DND-41 (cell line): Measurements from ENCODE around the gene PPM1K.

Source experiments
- ATAC-seq: fragments of 200-7000 bp; cut with Tn5 transposase; 3 replicates; pipeline ENCODE4 v1.9.1; 2021; ENCODE audit warnings: low read depth; ENCODE audit not compliant: insufficient read depth
- DNase-seq: peaks from one replicate; pipeline ENCODE4 v3.0.0-alpha.2; 2020
- H2AFZ ChIP-seq: 2 replicates; pipeline ENCODE4 v1.6.0; 2012; ENCODE audit warnings: low read depth, low read length
- H3K27ac ChIP-seq: 2 replicates; pipeline ENCODE4 v1.5.1; 2012; ENCODE audit warnings: low read length, inconsistent platforms
- H3K27me3 ChIP-seq: fragments of 200-600 bp; sonication (generic); 2 replicates; pipeline ENCODE4 v1.6.0; 2012; ENCODE audit warnings: low read length, mild to moderate bottlenecking, inconsistent platforms; ENCODE audit not compliant: insufficient read depth, poor library complexity
- H3K36me3 ChIP-seq: 2 replicates; pipeline ENCODE4 v1.5.1; 2012; ENCODE audit warnings: low read length, inconsistent platforms; ENCODE audit not compliant: insufficient read depth
- H3K4me1 ChIP-seq: 2 replicates; pipeline ENCODE4 v1.5.1; 2012; ENCODE audit warnings: mild to moderate bottlenecking, low read length; ENCODE audit not compliant: insufficient read depth
- H3K4me2 ChIP-seq: 2 replicates; pipeline ENCODE4 v1.6.0; 2012; ENCODE audit warnings: mild to moderate bottlenecking, moderate library complexity, low read length, inconsistent platforms; ENCODE audit not compliant: insufficient read depth
- H3K4me3 ChIP-seq, 2 experiments: fragments of 200-600 bp in 1 of 2; shearing (Covaris generic) in 1 of 2; 2 replicates each; pipeline ENCODE4 v1.5.1; 2012 to 2016; ENCODE audit warnings: inconsistent platforms in 2 of 2, low read length in 2 of 2, mild to moderate bottlenecking in 2 of 2, low read depth in 1 of 2, moderate library complexity in 1 of 2
- H3K79me2 ChIP-seq: 2 replicates; pipeline ENCODE4 v1.6.0; 2012; ENCODE audit warnings: low read length, inconsistent platforms; ENCODE audit not compliant: insufficient read depth
- H3K9ac ChIP-seq: 2 replicates; pipeline ENCODE4 v1.6.0; 2012; ENCODE audit warnings: low read depth, mild to moderate bottlenecking, inconsistent platforms, low read length, moderate library complexity
- H3K9me3 ChIP-seq: 2 replicates; pipeline ENCODE4 v1.5.1; 2012; ENCODE audit warnings: low read length, moderate library complexity, mild to moderate bottlenecking, inconsistent platforms; ENCODE audit not compliant: insufficient read depth, severe bottlenecking
- H4K20me1 ChIP-seq: 2 replicates; pipeline ENCODE4 v1.6.0; 2012; ENCODE audit warnings: low read length; ENCODE audit not compliant: insufficient read depth
- EZH2 ChIP-seq: IDR thresholded peaks from 3 replicates; pipeline ENCODE4 v1.6.1; 2012; ENCODE audit warnings: borderline replicate concordance, low read depth, mild to moderate bottlenecking, moderate library complexity, low read length, inconsistent platforms; ENCODE audit not compliant: severe bottlenecking
- TF ChIP-seq, protein P1 (sequence below): IDR thresholded peaks from 2 replicates; pipeline ENCODE4 v1.5.1; 2012; ENCODE audit warnings: borderline replicate concordance, low read length, moderate library complexity, mild to moderate bottlenecking; ENCODE audit not compliant: poor library complexity, severe bottlenecking; ENCODE audit errors: extremely low read depth

PPM1K gene

DNA sequence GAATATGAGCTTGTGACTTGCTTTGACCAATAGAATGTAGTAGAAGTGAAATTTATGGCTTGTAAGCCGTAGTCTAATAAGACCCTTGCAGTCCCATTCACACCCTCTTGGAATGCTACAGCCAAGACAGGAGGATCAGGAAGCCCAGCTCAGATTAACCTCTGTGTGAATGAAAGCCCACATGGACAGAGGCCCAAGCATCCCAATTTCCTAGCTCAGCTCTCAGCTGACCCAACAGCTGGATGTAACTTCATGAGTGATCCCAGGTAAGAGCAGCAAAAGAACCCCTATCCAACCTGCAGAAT, 12.8 kb upstream of the PPM1K start:
- no peak for TF ChIP-seq EZH2
- TF ChIP-seq, protein P1, sequence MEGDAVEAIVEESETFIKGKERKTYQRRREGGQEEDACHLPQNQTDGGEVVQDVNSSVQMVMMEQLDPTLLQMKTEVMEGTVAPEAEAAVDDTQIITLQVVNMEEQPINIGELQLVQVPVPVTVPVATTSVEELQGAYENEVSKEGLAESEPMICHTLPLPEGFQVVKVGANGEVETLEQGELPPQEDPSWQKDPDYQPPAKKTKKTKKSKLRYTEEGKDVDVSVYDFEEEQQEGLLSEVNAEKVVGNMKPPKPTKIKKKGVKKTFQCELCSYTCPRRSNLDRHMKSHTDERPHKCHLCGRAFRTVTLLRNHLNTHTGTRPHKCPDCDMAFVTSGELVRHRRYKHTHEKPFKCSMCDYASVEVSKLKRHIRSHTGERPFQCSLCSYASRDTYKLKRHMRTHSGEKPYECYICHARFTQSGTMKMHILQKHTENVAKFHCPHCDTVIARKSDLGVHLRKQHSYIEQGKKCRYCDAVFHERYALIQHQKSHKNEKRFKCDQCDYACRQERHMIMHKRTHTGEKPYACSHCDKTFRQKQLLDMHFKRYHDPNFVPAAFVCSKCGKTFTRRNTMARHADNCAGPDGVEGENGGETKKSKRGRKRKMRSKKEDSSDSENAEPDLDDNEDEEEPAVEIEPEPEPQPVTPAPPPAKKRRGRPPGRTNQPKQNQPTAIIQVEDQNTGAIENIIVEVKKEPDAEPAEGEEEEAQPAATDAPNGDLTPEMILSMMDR: no peak
- Histone ChIP-seq H3K9me3 (no peaks in the 10 kb centered on the region), H3K27me3 (no peaks in the 10 kb centered on the region), H3K4me1 (no peaks in the 10 kb centered on the region), H3K79me2 (no peaks in the 10 kb centered on the region), H4K20me1 (no peaks in the 10 kb centered on the region), H3K9ac (no peak overlapping the region), H2AFZ (no peak overlapping the region), H3K4me2 (no peak overlapping the region), H3K27ac (no peak overlapping the region), H3K36me3 (no peaks in the 10 kb centered on the region), H3K4me3 (no peak overlapping the region)
- DNase-seq (no peak), ATAC-seq (no peak)

DNA sequence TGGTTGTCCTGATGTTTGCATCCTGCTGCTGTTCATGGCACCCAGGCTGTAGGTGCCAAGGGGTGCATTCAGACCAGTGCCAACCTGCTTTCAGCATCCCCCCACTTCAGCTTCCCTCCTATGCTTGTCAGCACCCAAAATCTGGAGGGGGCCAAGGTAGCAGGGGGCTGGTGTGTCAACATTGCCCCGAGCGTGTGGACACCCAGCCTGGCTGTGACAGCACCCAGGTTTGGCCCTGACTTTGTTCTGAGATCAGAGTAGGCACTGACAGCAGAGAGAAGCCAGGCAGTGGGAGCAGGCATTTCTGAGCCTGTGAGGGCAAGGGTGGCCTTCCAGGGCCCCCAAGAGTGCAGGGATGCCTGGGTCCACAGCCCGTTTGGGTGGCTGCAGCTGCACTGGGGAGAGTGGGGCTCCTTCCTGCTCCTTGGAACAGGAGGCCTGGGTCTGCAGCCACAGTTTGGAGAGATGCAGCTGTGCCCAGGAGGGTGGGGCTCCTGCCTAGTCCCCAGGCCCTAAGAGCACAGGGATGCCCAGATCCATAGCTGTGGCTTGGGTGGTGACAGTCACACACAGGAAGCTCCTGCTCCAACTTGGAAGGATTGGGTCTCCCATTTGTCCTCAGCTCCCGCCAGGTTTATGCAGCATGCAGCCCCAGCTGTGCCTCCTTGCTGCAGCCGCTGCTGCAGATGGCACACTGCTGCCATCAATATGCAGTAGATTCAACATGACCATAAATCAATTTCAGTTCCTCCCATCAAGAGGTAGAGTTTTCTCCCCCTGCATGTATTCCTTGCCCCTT, 12.3 kb upstream of the PPM1K start:
- H3K36me3 ChIP-seq: no peaks in the 10 kb centered on the region
- DNase-seq (no peak), ATAC-seq (peak; percentile 33; the same call in 1 of the 3 replicates)
- no peaks in the 10 kb centered on the region for H3K4me1 ChIP-seq
- H2AFZ ChIP-seq: no peak overlapping the region
- TF ChIP-seq EZH2: no peak
- TF ChIP-seq, protein P1: no peak
- H3K9me3 ChIP-seq: no peaks in the 10 kb centered on the region
- no peak overlapping the region for H3K4me2 ChIP-seq
- H3K27me3 ChIP-seq: no peaks in the 10 kb centered on the region
- no peak overlapping the region for H3K27ac ChIP-seq
- H3K4me3 ChIP-seq: no peak overlapping the region
- H4K20me1 ChIP-seq: no peaks in the 10 kb centered on the region
- no peak overlapping the region for H3K9ac ChIP-seq
- no peaks in the 10 kb centered on the region for H3K79me2 ChIP-seq

DNA sequence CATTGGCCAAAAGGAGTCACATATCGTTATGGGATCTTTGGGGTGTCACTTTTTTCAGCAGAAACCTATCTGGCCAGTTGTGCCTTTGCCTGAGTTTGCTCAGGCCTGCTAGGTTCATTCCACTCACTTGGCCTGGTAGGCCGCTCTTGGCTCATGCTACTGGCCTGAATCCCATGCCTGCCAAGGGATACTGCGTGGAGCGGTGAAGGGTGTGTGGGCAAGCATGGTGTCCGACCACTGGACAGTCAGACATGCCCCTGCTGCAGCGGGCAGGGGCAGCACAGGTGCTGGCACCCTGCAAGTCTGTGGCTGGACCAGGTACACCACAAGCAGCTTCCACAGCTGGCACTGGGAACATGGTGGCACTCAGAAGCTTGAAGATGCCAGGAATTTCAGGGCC, 11.3 kb upstream of the PPM1K start:
- Histone ChIP-seq H4K20me1 (no peaks in the 10 kb centered on the region), H2AFZ (no peak overlapping the region), H3K4me2 (no peak overlapping the region), H3K79me2 (no peaks in the 10 kb centered on the region), H3K4me1 (no peaks in the 10 kb centered on the region), H3K27ac (no peak overlapping the region), H3K36me3 (no peaks in the 10 kb centered on the region), H3K27me3 (no peaks in the 10 kb centered on the region), H3K9ac (no peak overlapping the region), H3K9me3 (no peaks in the 10 kb centered on the region), H3K4me3 (no peak overlapping the region)
- ATAC-seq: no peak
- TF ChIP-seq, protein P1: no peak
- TF ChIP-seq EZH2: no peak
- DNase-seq: no peak

DNA sequence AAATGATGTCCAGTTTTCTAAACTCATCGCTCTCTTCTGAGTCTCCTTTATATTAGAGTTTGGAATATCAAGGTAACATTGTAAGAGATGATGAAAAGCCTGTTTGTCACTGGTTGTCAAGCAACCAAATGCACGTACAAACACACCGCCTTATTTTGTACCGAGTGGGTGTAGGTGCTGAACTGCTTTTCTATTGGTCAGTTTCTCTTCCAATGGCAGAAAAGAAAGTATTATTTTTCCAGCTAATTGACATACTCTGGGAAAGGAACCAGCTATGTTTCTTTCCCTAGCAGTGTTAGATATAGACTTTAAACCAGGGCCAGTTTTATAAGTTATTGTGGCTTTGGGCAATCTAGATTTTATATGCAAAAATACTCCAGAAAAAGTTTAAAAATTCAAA, 6.6 kb upstream of the PPM1K start:
- H2AFZ ChIP-seq: no peak overlapping the region
- H3K27ac ChIP-seq: no peak overlapping the region
- no peaks in the 10 kb centered on the region for H3K9me3 ChIP-seq
- H3K9ac ChIP-seq: no peak overlapping the region
- H3K4me2 ChIP-seq: no peak overlapping the region
- no peaks in the 10 kb centered on the region for H3K79me2 ChIP-seq
- H3K4me1 ChIP-seq: peaks cover 2% of the 10 kb centered on the region; the same call in 1 of the 2 replicates
- no peaks in the 10 kb centered on the region for H3K27me3 ChIP-seq
- no peaks in the 10 kb centered on the region for H4K20me1 ChIP-seq
- no peaks in the 10 kb centered on the region for H3K36me3 ChIP-seq
- no peak for DNase-seq
- no peak for TF ChIP-seq EZH2
- TF ChIP-seq, protein P1: no peak
- no peak overlapping the region for H3K4me3 ChIP-seq
- ATAC-seq: no peak
